ENCODE measurements around the gene SLC25A30.
"Not testable (repeated sequence)": the region's sequence is repeated elsewhere in the genome, so short reads cannot be mapped to it uniquely, and the experiment has no call there.

SLC25A30 gene

GRCh38 chr13:45367358-45367757, 50.8 kb downstream of the SLC25A30 start:
- DNase-seq (ENCODE audit: low read depth): peak; percentile 84

- no peak for DNase-seq (ENCODE audit: low read depth)
Measured at GRCh38 chr13:45365558-45365885, 52.7 kb downstream of the SLC25A30 start.

- no peak for DNase-seq (ENCODE audit: low read depth)
Measured at GRCh38 chr13:45364876-45365557, 53.2 kb downstream of the SLC25A30 start.

GRCh38 chr13:45362939-45363338, 55.2 kb downstream of the SLC25A30 start:
- DNase-seq (ENCODE audit: low read depth): no peak

GRCh38 chr13:45361596-45362206, 56.5 kb downstream of the SLC25A30 start:
- no peak for DNase-seq (ENCODE audit: low read depth)

- no peak for DNase-seq (ENCODE audit: low read depth)
Measured at GRCh38 chr13:45356966-45357672, 61.1 kb downstream of the SLC25A30 start.

- no peak for DNase-seq (ENCODE audit: low read depth)
Measured at GRCh38 chr13:45353895-45354294, 64.3 kb downstream of the SLC25A30 start.

GRCh38 chr13:45352031-45352430, 66.1 kb downstream of the SLC25A30 start:
- DNase-seq (ENCODE audit: low read depth): no peak

- DNase-seq (ENCODE audit: low read depth): no peak
Measured at GRCh38 chr13:45350152-45350551, 68.0 kb downstream of the SLC25A30 start.

- DNase-seq (ENCODE audit: low read depth): no peak
Measured at GRCh38 chr13:45349438-45349837, 68.7 kb downstream of the SLC25A30 start.

- not testable (repeated sequence) for DNase-seq (ENCODE audit: low read depth)
Measured at GRCh38 chr13:45344064-45344463, 74.1 kb downstream of the SLC25A30 start.
